C4-2B (cell line): ENCODE data around the gene CHTOP.

Source experiments
- ZFX ChIP-seq: fragments of 450-650 bp; IDR thresholded peaks from 2 replicates; pipeline ENCODE4 v1.6.1; 2017
- TF ChIP-seq, protein P1 (sequence below): fragments of 450-650 bp; conservative IDR thresholded peaks from 2 replicates; pipeline ENCODE4 v1.5.1; 2017; ENCODE audit warnings: mild to moderate bottlenecking

DNA sequence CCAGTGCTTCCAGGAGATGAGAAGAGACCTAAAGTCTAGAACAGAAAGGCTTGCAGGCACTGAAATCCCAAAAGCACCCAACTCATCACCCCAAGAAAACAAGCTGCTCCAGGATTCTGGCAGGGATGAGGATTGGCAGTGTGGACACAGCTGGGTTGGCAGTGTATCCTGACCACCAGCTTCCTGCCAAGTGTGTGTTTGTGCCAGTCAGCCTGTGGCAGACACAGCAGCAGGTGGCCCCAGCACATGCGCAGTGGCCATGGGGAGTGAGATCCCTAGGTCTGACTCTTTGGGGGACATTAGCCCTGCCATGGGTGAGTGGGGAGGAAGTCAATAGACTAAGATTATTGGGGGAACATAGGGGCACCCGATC is 16.0 kb downstream of the CHTOP start:
- TF ChIP-seq, protein P1, sequence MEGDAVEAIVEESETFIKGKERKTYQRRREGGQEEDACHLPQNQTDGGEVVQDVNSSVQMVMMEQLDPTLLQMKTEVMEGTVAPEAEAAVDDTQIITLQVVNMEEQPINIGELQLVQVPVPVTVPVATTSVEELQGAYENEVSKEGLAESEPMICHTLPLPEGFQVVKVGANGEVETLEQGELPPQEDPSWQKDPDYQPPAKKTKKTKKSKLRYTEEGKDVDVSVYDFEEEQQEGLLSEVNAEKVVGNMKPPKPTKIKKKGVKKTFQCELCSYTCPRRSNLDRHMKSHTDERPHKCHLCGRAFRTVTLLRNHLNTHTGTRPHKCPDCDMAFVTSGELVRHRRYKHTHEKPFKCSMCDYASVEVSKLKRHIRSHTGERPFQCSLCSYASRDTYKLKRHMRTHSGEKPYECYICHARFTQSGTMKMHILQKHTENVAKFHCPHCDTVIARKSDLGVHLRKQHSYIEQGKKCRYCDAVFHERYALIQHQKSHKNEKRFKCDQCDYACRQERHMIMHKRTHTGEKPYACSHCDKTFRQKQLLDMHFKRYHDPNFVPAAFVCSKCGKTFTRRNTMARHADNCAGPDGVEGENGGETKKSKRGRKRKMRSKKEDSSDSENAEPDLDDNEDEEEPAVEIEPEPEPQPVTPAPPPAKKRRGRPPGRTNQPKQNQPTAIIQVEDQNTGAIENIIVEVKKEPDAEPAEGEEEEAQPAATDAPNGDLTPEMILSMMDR = no peak
- TF ChIP-seq ZFX = no peak
